ENCODE results near the gene PLEKHG7. TPM values are rescaled to one million over a fixed set of nuclear protein-coding genes. Genes with fewer than 3 reads are reported as not detected.

Gene PLEKHG7
- total RNA-seq, 1 experiment from 2014 or later = not detected

GRCh38 chr12:92706594-92706993 is 3.8 kb downstream of the PLEKHG7 start:
- DNase-seq (ENCODE audit: low spot score) = no peak

- no peak for DNase-seq (ENCODE audit: low spot score)
These were observed 5.1 kb downstream of the PLEKHG7 start for GRCh38 chr12:92707926-92708325.

GRCh38 chr12:92715625-92716024 is 12.8 kb downstream of the PLEKHG7 start:
- no peak for DNase-seq (ENCODE audit: low spot score)

- DNase-seq (ENCODE audit: low spot score) = peak; percentile 15
These were observed 14.4 kb downstream of the PLEKHG7 start for GRCh38 chr12:92717202-92717601.

- DNase-seq (ENCODE audit: low spot score) = no peak
These were observed 15.7 kb downstream of the PLEKHG7 start for GRCh38 chr12:92718483-92718990.

- no peak for DNase-seq (ENCODE audit: low spot score)
These were observed 16.9 kb downstream of the PLEKHG7 start for GRCh38 chr12:92719674-92720073.

GRCh38 chr12:92721130-92721529 is 18.3 kb downstream of the PLEKHG7 start:
- no peak for DNase-seq (ENCODE audit: low spot score)

- no peak for DNase-seq (ENCODE audit: low spot score)
These were observed 18.9 kb downstream of the PLEKHG7 start for GRCh38 chr12:92721656-92722055.

GRCh38 chr12:92722897-92723296 is 20.1 kb downstream of the PLEKHG7 start:
- DNase-seq (ENCODE audit: low spot score) = no peak

GRCh38 chr12:92726850-92727249 is 24.1 kb downstream of the PLEKHG7 start:
- no peak for DNase-seq (ENCODE audit: low spot score)

GRCh38 chr12:92729773-92730305 is 27.1 kb downstream of the PLEKHG7 start:
- no peak for DNase-seq (ENCODE audit: low spot score)

GRCh38 chr12:92730758-92731157 is 28.0 kb downstream of the PLEKHG7 start:
- DNase-seq (ENCODE audit: low spot score) = no peak

- DNase-seq (ENCODE audit: low spot score) = no peak
These were observed 29.4 kb downstream of the PLEKHG7 start for GRCh38 chr12:92732216-92732615.

- no peak for DNase-seq (ENCODE audit: low spot score)
These were observed 29.9 kb downstream of the PLEKHG7 start for GRCh38 chr12:92732716-92733115.

- no peak for DNase-seq (ENCODE audit: low spot score)
These were observed 30.4 kb downstream of the PLEKHG7 start for GRCh38 chr12:92733181-92733580.

- no peak for DNase-seq (ENCODE audit: low spot score)
These were observed 30.9 kb downstream of the PLEKHG7 start for GRCh38 chr12:92733661-92734060.

- DNase-seq (ENCODE audit: low spot score) = peak; percentile 93
These were observed 32.4 kb downstream of the PLEKHG7 start for GRCh38 chr12:92735131-92735721.

- DNase-seq (ENCODE audit: low spot score) = no peak
These were observed 33.8 kb downstream of the PLEKHG7 start for GRCh38 chr12:92736605-92737004.

- DNase-seq (ENCODE audit: low spot score) = no peak
These were observed 35.4 kb downstream of the PLEKHG7 start for GRCh38 chr12:92737855-92738850.

- peak; percentile 34 for DNase-seq (ENCODE audit: low spot score)
These were observed 36.3 kb downstream of the PLEKHG7 start for GRCh38 chr12:92739113-92739512.

GRCh38 chr12:92740411-92740810 is 37.6 kb downstream of the PLEKHG7 start:
- DNase-seq (ENCODE audit: low spot score) = no peak

GRCh38 chr12:92743026-92743425 is 40.2 kb downstream of the PLEKHG7 start:
- DNase-seq (ENCODE audit: low spot score) = no peak
